ENCODE measurements around the gene ARIH2. TPM values are rescaled to one million over a fixed set of nuclear protein-coding genes. Genes with fewer than 3 reads are reported as not detected.
A peak's percentile ranks its signal among the peaks of the same experiment; 100 is the strongest.

Gene ARIH2
- total RNA-seq, 4 donors from 2014 or later, result 118 to 176 (median 143) TPM

DNA sequence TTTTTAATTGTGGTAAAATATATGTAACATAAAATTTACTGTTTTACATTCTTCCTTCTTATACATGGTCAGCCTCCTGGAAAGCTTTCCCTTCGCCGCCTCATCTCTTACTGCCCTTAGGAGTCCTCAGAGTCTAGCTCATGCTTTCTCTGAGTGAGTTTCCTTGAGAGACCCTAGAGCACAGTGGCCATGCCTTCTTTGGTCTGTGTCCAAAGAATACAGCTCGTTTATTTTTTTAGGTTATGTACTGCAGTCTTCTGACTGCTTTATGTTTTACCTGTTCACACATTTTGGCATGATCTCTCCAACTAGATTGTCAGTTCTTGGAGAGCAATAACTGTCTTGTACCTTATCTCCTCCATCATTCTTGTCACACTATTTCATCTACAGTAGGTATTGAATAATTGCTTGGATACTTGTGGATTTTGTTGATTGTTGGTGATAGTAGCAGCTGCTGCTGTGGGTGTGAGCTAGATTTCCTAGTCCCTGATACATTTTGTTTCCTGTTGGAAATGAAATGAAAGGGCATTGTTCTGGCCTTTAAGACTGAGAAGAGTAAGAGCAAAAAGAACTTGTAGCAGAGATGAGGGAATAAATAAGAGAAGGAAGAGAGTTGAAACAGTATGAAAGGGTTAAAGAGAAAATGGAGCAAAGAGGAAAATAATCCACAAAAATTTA is 10.9 kb downstream of the ARIH2 start:
- no peak for ATAC-seq
- no peak for DNase-seq
- no peaks in the 10 kb centered on the region for H3K9me3 ChIP-seq
- no peaks in the 10 kb centered on the region for H3K27me3 ChIP-seq
- no peak overlapping the region for H3K4me3 ChIP-seq
- peak overlapping the region; percentile 54 to 81 (median 76) for H3K27ac ChIP-seq
- in situ Hi-C loops (cut with MboI; ENCODE audit: low sequenced_read_pairs in 4 of 4) (no loop called here), intact Hi-C loops (cut with DNase I; ENCODE audit: low total_unique reads) (no loop called here)
- H3K36me3 ChIP-seq, result peaks cover 0 to 35% of the 10 kb centered on the region in 2 donors
- H3K4me1 ChIP-seq, result peaks cover 62 to 78% of the 10 kb centered on the region in 2 donors
- TF ChIP-seq POLR2A (IDR thresholded peaks at IDR 0.05), result no peak
- TF ChIP-seq, protein P1, sequence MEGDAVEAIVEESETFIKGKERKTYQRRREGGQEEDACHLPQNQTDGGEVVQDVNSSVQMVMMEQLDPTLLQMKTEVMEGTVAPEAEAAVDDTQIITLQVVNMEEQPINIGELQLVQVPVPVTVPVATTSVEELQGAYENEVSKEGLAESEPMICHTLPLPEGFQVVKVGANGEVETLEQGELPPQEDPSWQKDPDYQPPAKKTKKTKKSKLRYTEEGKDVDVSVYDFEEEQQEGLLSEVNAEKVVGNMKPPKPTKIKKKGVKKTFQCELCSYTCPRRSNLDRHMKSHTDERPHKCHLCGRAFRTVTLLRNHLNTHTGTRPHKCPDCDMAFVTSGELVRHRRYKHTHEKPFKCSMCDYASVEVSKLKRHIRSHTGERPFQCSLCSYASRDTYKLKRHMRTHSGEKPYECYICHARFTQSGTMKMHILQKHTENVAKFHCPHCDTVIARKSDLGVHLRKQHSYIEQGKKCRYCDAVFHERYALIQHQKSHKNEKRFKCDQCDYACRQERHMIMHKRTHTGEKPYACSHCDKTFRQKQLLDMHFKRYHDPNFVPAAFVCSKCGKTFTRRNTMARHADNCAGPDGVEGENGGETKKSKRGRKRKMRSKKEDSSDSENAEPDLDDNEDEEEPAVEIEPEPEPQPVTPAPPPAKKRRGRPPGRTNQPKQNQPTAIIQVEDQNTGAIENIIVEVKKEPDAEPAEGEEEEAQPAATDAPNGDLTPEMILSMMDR (IDR thresholded peaks at IDR 0.05 in 4 of 5, conservative IDR thresholded peaks at IDR 0.05 in 1 of 5), result no peak

DNA sequence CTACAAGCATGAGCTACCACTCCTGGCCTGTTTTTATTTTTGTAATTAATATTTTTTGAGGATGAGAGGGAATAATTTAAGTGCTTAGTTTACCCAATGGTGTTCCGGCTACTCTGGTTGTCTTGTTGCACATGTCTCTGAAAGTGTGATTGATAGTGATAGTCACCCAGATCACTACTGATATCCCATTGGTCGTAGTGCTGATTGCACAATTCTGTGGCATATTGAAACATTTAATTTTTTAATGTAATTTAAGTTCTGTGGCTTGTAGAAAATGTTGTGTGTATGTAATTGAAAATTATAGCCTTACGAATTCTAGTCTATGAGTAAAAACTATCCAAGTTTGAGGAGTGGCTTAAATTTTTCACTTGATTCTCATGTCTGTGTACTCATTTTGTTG is 11.9 kb downstream of the ARIH2 start:
- ATAC-seq (no peak), DNase-seq (no peak)
- intact Hi-C loops (cut with DNase I; ENCODE audit: low total_unique reads), result no loop called here
- in situ Hi-C loops (cut with MboI; ENCODE audit: low sequenced_read_pairs in 4 of 4), result no loop called here
- H3K4me3 ChIP-seq, result no peak overlapping the region
- H3K27ac ChIP-seq, result peak overlapping the region; percentile 54 to 81 (median 76)
- H3K4me1 ChIP-seq, result peaks cover 72 to 89% of the 10 kb centered on the region in 2 donors
- peaks cover 0 to 25% of the 10 kb centered on the region in 2 donors for H3K36me3 ChIP-seq
- H3K27me3 ChIP-seq, result no peaks in the 10 kb centered on the region
- TF ChIP-seq, protein P1 (IDR thresholded peaks at IDR 0.05 in 4 of 5, conservative IDR thresholded peaks at IDR 0.05 in 1 of 5), result no peak
- TF ChIP-seq POLR2A (IDR thresholded peaks at IDR 0.05), result no peak
- no peaks in the 10 kb centered on the region for H3K9me3 ChIP-seq

DNA sequence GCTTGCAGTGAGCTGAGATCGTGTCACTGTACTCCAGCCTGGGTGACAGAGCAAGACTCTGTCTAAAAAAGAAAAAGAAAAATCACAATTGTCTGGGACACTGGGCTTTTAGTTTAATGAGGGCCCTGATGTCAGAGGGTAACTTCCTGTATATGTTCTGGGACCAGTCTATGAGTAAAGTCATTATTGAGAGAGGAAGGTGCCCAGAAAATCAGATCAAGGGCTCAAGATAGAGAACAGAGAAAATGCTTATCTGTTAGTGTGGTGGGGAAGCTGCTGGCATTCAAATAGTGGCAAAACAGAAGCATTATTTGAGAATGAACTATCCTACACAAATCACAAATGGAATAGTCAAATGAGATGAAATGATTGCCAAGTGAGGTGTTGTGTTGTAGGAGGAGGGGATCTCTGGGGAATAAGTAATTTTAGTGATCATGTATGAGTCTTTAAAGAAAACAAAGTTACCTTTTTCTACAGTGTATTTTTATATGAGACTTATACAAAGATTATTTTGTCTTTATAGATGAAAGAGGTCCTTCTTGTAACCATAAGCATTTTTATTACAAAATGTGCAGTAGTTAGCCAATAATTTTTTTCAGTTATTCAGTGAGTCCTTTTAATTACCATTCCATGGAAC is 13.4 kb downstream of the ARIH2 start:
- peak overlapping the region; percentile 54 to 81 (median 76) for H3K27ac ChIP-seq
- no peak for DNase-seq
- in situ Hi-C loops (cut with MboI; ENCODE audit: low sequenced_read_pairs in 4 of 4), result no loop called here
- peaks cover 77 to 84% of the 10 kb centered on the region in 2 donors for H3K4me1 ChIP-seq
- no peaks in the 10 kb centered on the region for H3K9me3 ChIP-seq
- intact Hi-C loops (cut with DNase I; ENCODE audit: low total_unique reads), result no loop called here
- no peak for ATAC-seq
- no peak overlapping the region for H3K4me3 ChIP-seq
- H3K27me3 ChIP-seq, result no peaks in the 10 kb centered on the region
- no peak for TF ChIP-seq POLR2A (IDR thresholded peaks at IDR 0.05)
- TF ChIP-seq, protein P1 (IDR thresholded peaks at IDR 0.05 in 4 of 5, conservative IDR thresholded peaks at IDR 0.05 in 1 of 5), result no peak
- H3K36me3 ChIP-seq, result peaks cover 0 to 20% of the 10 kb centered on the region in 2 donors

DNA sequence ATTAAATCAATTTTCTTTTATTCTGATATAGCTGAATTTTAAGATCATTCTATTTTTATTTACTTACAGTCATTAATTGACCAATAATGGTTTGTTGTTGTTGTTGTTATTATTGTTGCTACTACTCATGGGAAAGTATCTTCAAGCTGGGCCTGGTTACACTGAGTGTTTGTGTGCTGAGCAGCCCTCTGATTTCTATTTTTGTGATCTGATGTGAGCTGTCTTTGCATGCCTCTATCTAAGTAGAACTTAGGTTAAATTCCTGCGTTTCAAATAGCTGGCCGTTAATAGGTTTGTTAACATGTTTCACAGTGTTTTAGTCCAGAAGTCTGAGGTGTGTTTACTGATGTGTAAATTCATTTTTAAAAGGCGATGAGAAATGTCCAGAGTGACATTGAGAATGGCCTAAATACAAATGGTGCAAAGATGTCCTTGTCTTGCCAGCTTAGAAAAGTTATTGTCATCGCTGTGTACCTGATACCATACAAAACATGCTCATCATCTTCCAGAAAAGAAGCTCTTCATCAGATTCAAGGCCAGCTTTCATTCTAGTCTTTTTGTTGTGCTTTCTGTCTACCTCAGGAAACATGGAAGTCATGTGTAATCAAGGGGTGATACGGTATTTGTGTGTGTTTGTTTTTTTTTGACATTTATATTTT is 15.8 kb downstream of the ARIH2 start:
- no peaks in the 10 kb centered on the region for H3K27me3 ChIP-seq
- no peaks in the 10 kb centered on the region for H3K9me3 ChIP-seq
- ATAC-seq (peak; percentile 87 to 93), DNase-seq (no peak)
- H3K4me3 ChIP-seq, result peak overlapping the region in 2 of 4 donors; percentile 15 to 16
- in situ Hi-C loops (cut with MboI; ENCODE audit: low sequenced_read_pairs in 4 of 4), result no loop called here
- TF ChIP-seq POLR2A (IDR thresholded peaks at IDR 0.05), result no peak
- TF ChIP-seq, protein P1 (IDR thresholded peaks at IDR 0.05 in 4 of 5, conservative IDR thresholded peaks at IDR 0.05 in 1 of 5), result no peak
- H3K4me1 ChIP-seq, result peaks cover 59 to 73% of the 10 kb centered on the region in 2 donors
- peaks cover 0 to 3% of the 10 kb centered on the region in 2 donors for H3K36me3 ChIP-seq
- intact Hi-C loops (cut with DNase I; ENCODE audit: low total_unique reads), result no loop called here
- H3K27ac ChIP-seq, result peak overlapping the region; percentile 72 to 81 (median 77)

All from gastrocnemius medialis (tissue), 4 donors.